ENCODE data around the gene PIGBOS1.

PIGBOS1 gene

DNA sequence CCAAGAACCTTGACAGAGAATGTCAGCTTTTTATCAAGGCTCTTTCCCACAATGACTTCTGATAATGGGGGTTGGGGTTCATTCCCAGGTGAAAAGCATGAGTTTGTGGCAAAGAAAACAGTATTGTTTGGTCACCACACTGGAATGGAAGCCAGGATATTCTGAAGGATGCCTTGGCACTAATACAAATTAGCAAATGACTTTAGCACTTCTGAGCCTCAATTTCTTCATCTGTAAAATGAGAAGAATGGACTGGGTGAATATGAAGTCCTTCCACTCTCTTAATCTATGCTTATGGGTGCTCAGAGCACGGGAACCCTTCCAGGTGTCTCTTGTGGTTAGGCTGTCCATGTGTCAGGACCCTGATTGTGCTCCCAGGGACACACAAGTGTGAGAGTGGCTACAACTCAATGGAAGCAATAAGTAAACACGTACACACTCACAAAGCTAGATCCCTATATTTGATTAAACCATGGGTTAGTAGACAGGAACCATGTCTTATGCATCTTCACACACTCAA is 50.7 kb downstream of the PIGBOS1 start:
- DNase-seq (ENCODE audit: extremely low read depth in 1 of 2, low read depth in 1 of 2), result no peak

DNA sequence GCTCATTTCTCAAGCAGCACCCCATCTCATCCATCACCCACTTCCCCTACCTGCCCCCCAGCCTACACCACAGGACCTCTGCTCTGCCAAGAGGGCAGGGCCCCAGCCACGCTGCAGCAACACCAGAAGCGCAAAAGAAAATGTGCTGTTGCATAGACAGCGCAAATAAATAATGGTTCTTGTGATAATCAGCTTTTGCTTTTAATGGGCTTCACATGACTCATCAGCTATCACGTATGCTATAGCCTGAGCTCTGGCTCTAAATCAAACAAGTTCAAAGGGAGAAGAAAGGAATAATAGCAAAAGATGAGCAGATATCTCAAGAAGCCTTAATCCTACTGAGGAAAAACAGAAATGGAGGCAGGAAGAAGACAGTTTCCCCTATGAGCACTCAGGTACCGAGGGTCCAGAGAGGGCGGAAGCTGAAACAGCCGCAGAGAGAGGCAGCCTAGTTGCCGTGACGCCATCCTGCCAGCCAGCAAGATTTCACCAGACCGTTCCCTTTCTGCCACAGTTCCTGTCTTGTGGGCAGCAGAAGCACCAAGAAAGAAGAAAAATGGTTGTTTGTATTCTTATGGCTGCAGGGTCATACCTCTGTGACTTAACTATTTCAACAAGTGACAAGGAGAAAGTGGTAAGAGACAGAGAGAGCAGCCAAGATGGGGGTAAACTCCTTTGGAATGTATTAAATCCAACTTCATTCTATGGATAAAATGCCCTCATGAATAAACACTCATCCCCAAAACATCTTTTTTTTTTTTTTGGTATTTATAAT is 51.3 kb downstream of the PIGBOS1 start:
- peak; percentile 54 to 70 for DNase-seq (ENCODE audit: extremely low read depth in 1 of 2, low read depth in 1 of 2)
